LNCaP clone FGC (cell line): ENCODE results near the gene OLFML2A.
"Not testable (repeated sequence)": the region's sequence is repeated elsewhere in the genome, so short reads cannot be mapped to it uniquely, and the experiment has no call there.

Experiments used
- DNase-seq: peaks from one replicate; pipeline ENCODE4 v3.0.0-alpha.2; 2011; ENCODE audit warnings: low read depth
- H3K4me3 ChIP-seq: 2 replicates; pipeline ENCODE4 v1.5.1; 2011; ENCODE audit warnings: mild to moderate bottlenecking, low read depth, low read length, control low read depth
- TF ChIP-seq, protein P1 (sequence below): IDR thresholded peaks from 2 replicates; pipeline ENCODE4 v1.5.1; 2012; ENCODE audit warnings: mild to moderate bottlenecking; ENCODE audit not compliant: control insufficient read depth, insufficient read depth; ENCODE audit errors: extremely low read depth

The OLFML2A gene

DNA sequence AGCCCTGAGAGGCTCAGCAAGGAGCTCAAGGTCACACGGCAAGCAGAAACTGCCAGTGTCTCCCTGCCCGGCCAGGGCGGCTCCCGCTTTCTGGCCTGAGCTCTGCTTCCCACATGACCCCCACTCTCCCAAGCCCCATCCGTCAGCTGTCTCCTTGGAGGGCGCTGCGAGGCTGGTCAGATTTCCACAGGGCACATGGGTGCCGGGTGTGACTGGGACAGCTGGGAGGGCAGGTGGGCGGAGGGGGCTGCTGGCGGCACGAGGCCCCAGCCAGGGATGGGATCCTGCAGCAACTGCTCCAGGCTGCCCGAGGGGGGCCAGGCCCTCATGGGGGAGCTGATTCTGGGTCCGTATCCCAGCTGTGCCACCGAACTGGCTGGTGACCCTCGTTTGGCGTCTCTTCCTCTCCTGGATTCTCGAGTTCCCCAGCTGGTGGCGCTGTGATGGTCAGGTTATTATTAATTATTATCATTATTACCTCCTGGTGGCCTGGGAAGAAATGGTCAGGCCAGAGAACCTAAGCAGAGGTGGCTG, 63.4 kb downstream of the OLFML2A start:
- TF ChIP-seq, protein P1, sequence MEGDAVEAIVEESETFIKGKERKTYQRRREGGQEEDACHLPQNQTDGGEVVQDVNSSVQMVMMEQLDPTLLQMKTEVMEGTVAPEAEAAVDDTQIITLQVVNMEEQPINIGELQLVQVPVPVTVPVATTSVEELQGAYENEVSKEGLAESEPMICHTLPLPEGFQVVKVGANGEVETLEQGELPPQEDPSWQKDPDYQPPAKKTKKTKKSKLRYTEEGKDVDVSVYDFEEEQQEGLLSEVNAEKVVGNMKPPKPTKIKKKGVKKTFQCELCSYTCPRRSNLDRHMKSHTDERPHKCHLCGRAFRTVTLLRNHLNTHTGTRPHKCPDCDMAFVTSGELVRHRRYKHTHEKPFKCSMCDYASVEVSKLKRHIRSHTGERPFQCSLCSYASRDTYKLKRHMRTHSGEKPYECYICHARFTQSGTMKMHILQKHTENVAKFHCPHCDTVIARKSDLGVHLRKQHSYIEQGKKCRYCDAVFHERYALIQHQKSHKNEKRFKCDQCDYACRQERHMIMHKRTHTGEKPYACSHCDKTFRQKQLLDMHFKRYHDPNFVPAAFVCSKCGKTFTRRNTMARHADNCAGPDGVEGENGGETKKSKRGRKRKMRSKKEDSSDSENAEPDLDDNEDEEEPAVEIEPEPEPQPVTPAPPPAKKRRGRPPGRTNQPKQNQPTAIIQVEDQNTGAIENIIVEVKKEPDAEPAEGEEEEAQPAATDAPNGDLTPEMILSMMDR = no peak
- no peak overlapping the region for H3K4me3 ChIP-seq
- DNase-seq = no peak

DNA sequence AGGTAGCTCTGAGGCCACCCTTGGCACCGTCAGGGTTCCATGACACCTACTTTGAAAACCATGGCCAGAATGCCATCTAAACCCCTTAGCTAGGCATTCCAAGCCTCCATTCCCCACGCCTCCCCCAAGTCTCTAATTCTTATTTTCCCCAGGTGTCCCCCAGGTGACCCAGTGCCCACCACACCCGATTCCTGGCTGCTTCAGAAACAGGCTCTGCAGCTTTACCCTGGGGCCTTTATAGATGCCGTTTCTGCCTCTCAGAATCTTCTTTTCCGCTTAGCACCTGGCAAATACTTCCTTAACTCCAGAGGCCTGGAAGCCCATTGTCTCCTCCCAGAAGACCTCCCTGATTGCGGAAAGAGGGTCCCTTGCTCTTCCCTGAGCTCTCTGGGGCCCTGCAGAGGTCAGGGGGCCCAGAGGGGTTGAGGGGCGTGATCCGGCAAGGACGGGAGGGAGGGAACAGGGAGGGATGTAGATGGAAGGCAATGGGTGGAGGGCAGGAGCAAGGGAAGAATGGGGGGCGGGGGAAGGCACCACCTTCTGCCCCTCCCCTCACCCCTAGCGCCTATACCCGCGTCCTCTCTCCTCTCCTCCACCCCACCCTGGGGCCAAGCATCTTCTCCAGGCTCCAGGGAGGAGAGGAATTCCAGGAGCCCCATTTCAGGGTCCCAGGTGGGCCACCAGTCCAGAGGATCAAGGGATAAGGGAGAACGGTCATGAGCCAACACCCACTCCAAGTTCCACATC, 64.3 kb downstream of the OLFML2A start:
- TF ChIP-seq, protein P1 = no peak
- DNase-seq = no peak
- H3K4me3 ChIP-seq = no peak overlapping the region

DNA sequence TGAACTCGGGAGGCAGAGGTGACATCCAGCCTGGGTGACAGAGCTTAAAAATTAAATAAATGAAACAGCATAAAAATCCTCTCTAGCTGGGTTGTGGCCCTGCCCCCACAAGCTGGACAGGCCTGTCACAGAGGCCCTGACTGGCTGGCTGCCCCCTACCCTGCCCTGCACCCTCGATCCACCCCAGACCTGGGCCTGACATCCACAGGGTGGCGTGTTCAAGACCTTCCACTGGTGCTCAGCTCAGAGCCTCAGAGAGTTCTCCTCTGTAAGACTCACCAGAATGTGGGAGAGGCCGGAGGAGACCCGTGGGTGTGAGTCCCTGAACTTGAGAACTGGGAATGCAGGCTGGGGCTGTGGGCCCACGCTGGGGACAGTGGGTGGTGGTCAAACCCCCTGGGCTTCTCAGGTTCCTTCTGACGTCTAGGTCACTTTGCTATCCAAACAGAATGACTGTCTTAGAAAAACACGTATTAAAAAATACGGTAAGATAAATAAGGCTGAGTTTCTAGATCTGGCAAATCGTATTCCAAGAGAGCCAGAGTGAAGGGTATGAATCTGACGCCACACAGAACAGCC, 66.6 kb downstream of the OLFML2A start:
- TF ChIP-seq, protein P1 = no peak
- H3K4me3 ChIP-seq = no peak overlapping the region
- no peak for DNase-seq

DNA sequence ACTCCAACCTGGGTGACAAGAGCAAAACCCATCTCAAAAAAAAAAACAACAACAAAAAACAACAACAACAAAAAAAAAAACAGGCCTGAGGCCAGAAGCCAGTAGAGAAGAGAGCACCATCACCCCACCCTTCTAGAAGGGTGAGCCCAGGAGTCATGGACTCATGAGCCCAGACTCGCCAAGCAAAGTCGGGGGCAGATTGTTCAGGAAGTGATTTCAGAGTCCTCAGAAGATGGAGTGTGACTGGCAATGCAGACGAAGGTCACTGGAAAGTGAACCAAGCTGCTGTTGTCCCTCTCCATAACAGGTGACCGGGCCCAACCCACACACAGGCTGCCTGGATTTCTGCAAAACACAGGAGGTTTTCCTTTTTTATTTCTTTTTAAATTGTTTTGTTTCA, 67.4 kb downstream of the OLFML2A start:
- DNase-seq = no peak
- TF ChIP-seq, protein P1 = no peak
- H3K4me3 ChIP-seq = no peak overlapping the region

DNA sequence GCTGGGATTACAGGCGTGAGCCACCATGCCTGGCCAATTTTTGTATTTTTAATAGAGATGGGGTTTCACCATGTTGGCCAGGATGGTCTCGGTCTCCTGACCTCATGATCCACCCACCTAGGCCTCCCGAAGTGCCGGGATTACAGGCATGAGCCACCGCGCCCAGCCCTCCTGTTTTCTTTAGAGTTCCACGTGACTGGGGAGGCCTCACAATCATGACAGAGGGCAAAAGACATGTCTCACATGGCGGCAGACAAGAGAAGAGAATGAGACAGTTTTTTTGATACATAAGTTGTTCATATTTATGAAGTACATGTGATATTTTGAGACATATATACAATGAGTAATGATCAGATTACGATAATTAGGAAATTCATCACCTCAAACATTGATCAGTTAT, 69.5 kb downstream of the OLFML2A start:
- not testable (repeated sequence) for H3K4me3 ChIP-seq, DNase-seq

DNA sequence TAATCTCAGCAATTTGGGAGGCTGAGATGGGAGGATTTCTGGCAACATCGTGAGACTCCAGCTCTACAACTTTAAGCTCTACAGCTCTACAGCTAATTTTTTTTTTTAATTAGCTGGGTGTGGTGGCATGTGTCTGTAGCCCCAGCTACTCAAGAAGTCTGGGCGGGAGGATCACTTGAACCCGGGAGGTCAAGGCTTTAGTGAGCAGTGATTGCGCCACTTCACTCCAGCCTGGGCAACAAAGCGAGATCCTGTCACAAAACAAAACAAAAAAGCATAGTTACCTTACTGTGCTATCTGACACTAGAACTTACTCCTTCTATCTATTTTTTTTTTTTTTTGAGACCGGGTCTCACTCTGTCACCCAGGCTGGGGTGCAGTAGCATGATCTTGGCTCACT, 70.0 kb downstream of the OLFML2A start:
- TF ChIP-seq, protein P1 = no peak
- DNase-seq = no peak
- no peak overlapping the region for H3K4me3 ChIP-seq

DNA sequence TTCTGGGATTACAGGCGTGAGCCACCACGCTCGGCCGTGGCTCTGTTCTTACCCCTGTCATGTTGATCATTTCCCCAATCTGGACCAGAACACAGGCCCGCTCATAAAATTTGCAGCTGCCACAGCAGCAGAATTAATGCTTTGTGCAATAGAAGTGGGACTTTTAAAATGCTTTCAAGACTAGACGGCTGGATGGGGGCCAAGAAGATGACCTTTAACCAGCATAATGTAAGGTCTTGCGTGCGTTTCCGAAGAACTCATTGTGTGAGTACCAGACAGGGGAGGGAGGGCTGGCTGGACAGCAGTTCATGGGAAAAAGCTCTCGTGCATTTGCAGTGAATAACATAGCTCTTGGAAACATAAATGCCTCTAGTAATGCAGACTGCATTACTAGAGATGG, 72.9 kb downstream of the OLFML2A start:
- DNase-seq = no peak
- no peak overlapping the region for H3K4me3 ChIP-seq
- TF ChIP-seq, protein P1 = no peak
